WTC11 (cell line): Measurements from ENCODE around the gene PTPRN. TPM values are rescaled to one million over a fixed set of nuclear protein-coding genes. Genes with fewer than 3 reads are reported as not detected.

Experiments
- ATAC-seq: fragments of 200-7000 bp; cut with Tn5 transposase; 2 replicates; pipeline ENCODE4 v1.10.0; 2021; ENCODE audit warnings: mild to moderate bottlenecking, moderate library complexity
- CTCF ChIA-PET: fragments of 300-600 bp; sonication (Branson Sonifier 250); formaldehyde crosslinking; loops from one replicate; lab custom pipeline; 2021; ENCODE audit warnings: antibody characterized with exemption; lab: Charles Lee
- POLR2A ChIA-PET: fragments of 350-600 bp; sonication (Branson Sonifier 250); formaldehyde crosslinking; loops from one replicate; lab custom pipeline; 2021; ENCODE audit warnings: antibody characterized with exemption; lab: Charles Lee
- DNase-seq: peaks from one replicate; pipeline ENCODE4 v3.0.0; 2021; ENCODE audit warnings: low spot score
- H3K27ac Mint-ChIP-seq: 2 replicates; pipeline ENCODE4 v1.8.0; 2021; ENCODE audit warnings: mixed read lengths
- H3K27me3 Mint-ChIP-seq: 2 replicates; pipeline ENCODE4 v1.8.0; 2021; ENCODE audit warnings: low read depth, mild to moderate bottlenecking, moderate library complexity, mixed read lengths
- H3K36me3 Mint-ChIP-seq: 2 replicates; pipeline ENCODE4 v1.8.0; 2021; ENCODE audit warnings: mixed read lengths
- H3K4me1 Mint-ChIP-seq: 2 replicates; pipeline ENCODE4 v1.8.0; 2022; ENCODE audit warnings: mixed read lengths
- H3K4me3 Mint-ChIP-seq: 2 replicates; pipeline ENCODE4 v1.8.0; 2021; ENCODE audit warnings: mild to moderate bottlenecking, moderate library complexity, mixed read lengths
- H3K9me3 Mint-ChIP-seq: 2 replicates; pipeline ENCODE4 v1.8.0; 2021; ENCODE audit warnings: mixed read lengths
- ATF1 ChIP-seq: sonication (generic); formaldehyde crosslinking; IDR thresholded peaks from 2 replicates; pipeline ENCODE4 v1.8.1; 2023; ENCODE audit warnings: mild to moderate bottlenecking, moderate library complexity, missing genetic modification reagents
- CDX4 ChIP-seq: fragments of 250-450 bp; sonication (Bioruptor Pico); IDR thresholded peaks from 2 replicates; pipeline ENCODE4 v1.9.0; 2021; ENCODE audit warnings: moderate library complexity, mild to moderate bottlenecking, inconsistent platforms, borderline replicate concordance
- ESRRA ChIP-seq: sonication (generic); formaldehyde crosslinking; IDR thresholded peaks from 2 replicates; pipeline ENCODE4 v1.8.1; 2022; ENCODE audit warnings: mild to moderate bottlenecking, missing genetic modification reagents, borderline replicate concordance
- ETV6 ChIP-seq: sonication (generic); formaldehyde crosslinking; IDR thresholded peaks from 2 replicates; pipeline ENCODE4 v1.8.1; 2022; ENCODE audit warnings: mild to moderate bottlenecking, missing genetic modification reagents
- IRF2 ChIP-seq: sonication (generic); formaldehyde crosslinking; IDR thresholded peaks from 2 replicates; pipeline ENCODE4 v1.8.0; 2022; ENCODE audit warnings: low read depth, missing genetic modification reagents, borderline replicate concordance
- MXD4 ChIP-seq: fragments of 250-450 bp; sonication (Bioruptor Pico); IDR thresholded peaks from 2 replicates; pipeline ENCODE4 v1.8.0; 2021; ENCODE audit warnings: mild to moderate bottlenecking, moderate library complexity, borderline replicate concordance
- MYBL2 ChIP-seq: sonication (generic); formaldehyde crosslinking; IDR thresholded peaks from 2 replicates; pipeline ENCODE4 v1.8.1; 2023; ENCODE audit warnings: mild to moderate bottlenecking, moderate library complexity, missing genetic modification reagents
- NR1H2 ChIP-seq: sonication (generic); formaldehyde crosslinking; IDR thresholded peaks from 2 replicates; pipeline ENCODE4 v1.9.0; 2021; ENCODE audit warnings: mild to moderate bottlenecking, moderate library complexity, missing genetic modification reagents
- RORB ChIP-seq: fragments of 250-450 bp; sonication (Bioruptor Pico); IDR thresholded peaks from 2 replicates; pipeline ENCODE4 v1.9.0; 2021; ENCODE audit warnings: mild to moderate bottlenecking
- SMAD4 ChIP-seq: sonication (generic); formaldehyde crosslinking; IDR thresholded peaks from 2 replicates; pipeline ENCODE4 v1.8.0; 2022; ENCODE audit warnings: mild to moderate bottlenecking, missing genetic modification reagents
- TCF7 ChIP-seq: sonication (generic); formaldehyde crosslinking; IDR thresholded peaks from 2 replicates; pipeline ENCODE4 v1.8.0; 2022; ENCODE audit warnings: mild to moderate bottlenecking, low read depth, missing genetic modification reagents, moderate library complexity
- USF2 ChIP-seq: sonication (generic); formaldehyde crosslinking; IDR thresholded peaks from 2 replicates; pipeline ENCODE4 v1.8.1; 2023; ENCODE audit warnings: mild to moderate bottlenecking, missing genetic modification reagents, moderate library complexity
- ZNF138 ChIP-seq: sonication (generic); formaldehyde crosslinking; conservative IDR thresholded peaks from 2 replicates; pipeline ENCODE4 v1.8.1; 2022; ENCODE audit warnings: mild to moderate bottlenecking, moderate library complexity, missing genetic modification reagents
- ZNF232 ChIP-seq: sonication (generic); formaldehyde crosslinking; IDR thresholded peaks from 2 replicates; pipeline ENCODE4 v1.8.0; 2022; ENCODE audit warnings: mild to moderate bottlenecking, missing genetic modification reagents
- ZNF416 ChIP-seq: fragments of 250-450 bp; sonication (Bioruptor Pico); IDR thresholded peaks from 2 replicates; pipeline ENCODE4 v1.9.0; 2021; ENCODE audit warnings: mild to moderate bottlenecking, inconsistent platforms
- total RNA-seq: library from RNA; stranded (reverse); gene quantifications from 3 replicates; pipeline ENCODE4 v1.2.3, GENCODE V29; 2021
- TF ChIP-seq, protein P1 (sequence below): sonication (generic); formaldehyde crosslinking; IDR thresholded peaks from 2 replicates; pipeline ENCODE4 v1.8.1; 2022; ENCODE audit warnings: mild to moderate bottlenecking, missing genetic modification reagents, moderate library complexity, borderline replicate concordance
- TF ChIP-seq, protein P2 (sequence below): sonication (generic); formaldehyde crosslinking; conservative IDR thresholded peaks from 2 replicates; pipeline ENCODE4 v1.8.1; 2022; ENCODE audit warnings: mild to moderate bottlenecking, missing genetic modification reagents
- TF ChIP-seq, protein P3 (sequence below): sonication (generic); formaldehyde crosslinking; IDR thresholded peaks from 2 replicates; pipeline ENCODE4 v1.8.0; 2023; ENCODE audit warnings: missing genetic modification reagents

Gene PTPRN
- total RNA-seq, 1 experiment from 2014 or later, result 3.8 TPM

- peaks cover 18% of the 10 kb centered on the region for H3K27me3 Mint-ChIP-seq
- TF ChIP-seq IRF2 (no peak), SMAD4 (CRISPR knock-in tag) (no peak), ZNF138 (no peak)
- no peak for DNase-seq
- peaks cover 19% of the 10 kb centered on the region; the same call in 1 of the 2 replicates for H3K36me3 Mint-ChIP-seq
- no peak for ATAC-seq
- H3K27ac Mint-ChIP-seq, result no peak overlapping the region
- H3K4me1 Mint-ChIP-seq, result peaks cover 34% of the 10 kb centered on the region
- no peaks in the 10 kb centered on the region for H3K9me3 Mint-ChIP-seq
- CTCF ChIA-PET, result interaction anchor here (1.2 to 3.0 kb wide), 6 partner anchors 14 to 76 kb away, joined by 3 to 25 read pairs (median 5); partner anchors contain the start of genes ANKZF1, ATG9A and DNAJB2
- POLR2A ChIA-PET, result interaction anchor here (0.6 to 2.3 kb wide), 4 partner anchors 29 to 295 kb away, joined by 3 to 11 read pairs (median 6); partner anchors contain the start of gene ABCB6
- no peak overlapping the region for H3K4me3 Mint-ChIP-seq
Observed at GRCh38 chr2:219247678-219248642, 61.2 kb downstream of the PTPRN start.

- ChIA-PET CTCF (interaction anchor here (0.9 to 1.7 kb wide), 2 partner anchors 31 to 75 kb away, joined by 3 to 4 read pairs; no protein-coding TSS in a partner anchor), POLR2A (no interaction called here)
- DNase-seq, result no peak
- H3K9me3 Mint-ChIP-seq, result no peaks in the 10 kb centered on the region
- H3K27me3 Mint-ChIP-seq, result peaks cover 4% of the 10 kb centered on the region
- no peak for TF ChIP-seq USF2
- TF ChIP-seq TCF7 (CRISPR knock-in tag), result no peak
- no peak for TF ChIP-seq MXD4 (CRISPR knock-in tag)
- no peak for TF ChIP-seq RORB (CRISPR knock-in tag)
- no peak for TF ChIP-seq ESRRA (CRISPR knock-in tag)
- no peak for TF ChIP-seq NR1H2 (CRISPR knock-in tag)
- TF ChIP-seq, protein P1, sequence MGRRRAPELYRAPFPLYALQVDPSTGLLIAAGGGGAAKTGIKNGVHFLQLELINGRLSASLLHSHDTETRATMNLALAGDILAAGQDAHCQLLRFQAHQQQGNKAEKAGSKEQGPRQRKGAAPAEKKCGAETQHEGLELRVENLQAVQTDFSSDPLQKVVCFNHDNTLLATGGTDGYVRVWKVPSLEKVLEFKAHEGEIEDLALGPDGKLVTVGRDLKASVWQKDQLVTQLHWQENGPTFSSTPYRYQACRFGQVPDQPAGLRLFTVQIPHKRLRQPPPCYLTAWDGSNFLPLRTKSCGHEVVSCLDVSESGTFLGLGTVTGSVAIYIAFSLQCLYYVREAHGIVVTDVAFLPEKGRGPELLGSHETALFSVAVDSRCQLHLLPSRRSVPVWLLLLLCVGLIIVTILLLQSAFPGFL (CRISPR knock-in tag), result no peak
- TF ChIP-seq ZNF232 (CRISPR knock-in tag), result no peak
- no peak for TF ChIP-seq ZNF416 (CRISPR knock-in tag)
- TF ChIP-seq ETV6 (CRISPR knock-in tag), result no peak
- TF ChIP-seq MYBL2 (CRISPR knock-in tag), result no peak
- TF ChIP-seq IRF2, result no peak
- TF ChIP-seq, protein P2, sequence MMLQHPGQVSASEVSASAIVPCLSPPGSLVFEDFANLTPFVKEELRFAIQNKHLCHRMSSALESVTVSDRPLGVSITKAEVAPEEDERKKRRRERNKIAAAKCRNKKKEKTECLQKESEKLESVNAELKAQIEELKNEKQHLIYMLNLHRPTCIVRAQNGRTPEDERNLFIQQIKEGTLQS, result no peak
- TF ChIP-seq, protein P3, sequence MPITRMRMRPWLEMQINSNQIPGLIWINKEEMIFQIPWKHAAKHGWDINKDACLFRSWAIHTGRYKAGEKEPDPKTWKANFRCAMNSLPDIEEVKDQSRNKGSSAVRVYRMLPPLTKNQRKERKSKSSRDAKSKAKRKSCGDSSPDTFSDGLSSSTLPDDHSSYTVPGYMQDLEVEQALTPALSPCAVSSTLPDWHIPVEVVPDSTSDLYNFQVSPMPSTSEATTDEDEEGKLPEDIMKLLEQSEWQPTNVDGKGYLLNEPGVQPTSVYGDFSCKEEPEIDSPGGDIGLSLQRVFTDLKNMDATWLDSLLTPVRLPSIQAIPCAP (CRISPR knock-in tag), result no peak
- no peak for TF ChIP-seq ATF1 (CRISPR knock-in tag)
- no peak for TF ChIP-seq CDX4 (CRISPR knock-in tag)
- H3K36me3 Mint-ChIP-seq, result peaks cover 16% of the 10 kb centered on the region; the same call in 1 of the 2 replicates
- H3K4me1 Mint-ChIP-seq, result peaks cover 22% of the 10 kb centered on the region
- no peak for ATAC-seq
- no peak overlapping the region; the same call in 1 of the 2 replicates for H3K27ac Mint-ChIP-seq
- H3K4me3 Mint-ChIP-seq, result peak overlapping the region; percentile 93
Observed at GRCh38 chr2:219246559-219246958, 62.6 kb downstream of the PTPRN start.
